Stimulated activated CD4-positive, alpha-beta T cell treated with anti-CD3 and anti-CD28 coated beads, Interleukin-4, amount 100 ng/mL, for 4 hours (primary cell): Measurements from ENCODE around the gene TMEM134.
A peak's percentile ranks its signal among the peaks of the same experiment; 100 is the strongest.
"Not testable (repeated sequence)": the region's sequence is repeated elsewhere in the genome, so short reads cannot be mapped to it uniquely, and the experiment has no call there.

Source experiments
- DNase-seq, 2 experiments: peaks; one replicate each; pipeline ENCODE4 v3.0.0-alpha.2; 2020

Gene TMEM134

GRCh38 chr11:67436459-67437081 is 32.5 kb downstream of the TMEM134 start:
- DNase-seq = peak; percentile 67 to 73

GRCh38 chr11:67435727-67436458 is 33.2 kb downstream of the TMEM134 start:
- no peak for DNase-seq

GRCh38 chr11:67435031-67435726 is 33.9 kb downstream of the TMEM134 start:
- no peak for DNase-seq

GRCh38 chr11:67434395-67434881 is 34.6 kb downstream of the TMEM134 start:
- no peak for DNase-seq

GRCh38 chr11:67433536-67434394 is 35.3 kb downstream of the TMEM134 start:
- DNase-seq = no peak

GRCh38 chr11:67432655-67433349 is 36.2 kb downstream of the TMEM134 start:
- DNase-seq = no peak

GRCh38 chr11:67431346-67432249 is 37.5 kb downstream of the TMEM134 start:
- DNase-seq = no peak

- DNase-seq = no peak
Observed at GRCh38 chr11:67429722-67430121, 39.3 kb downstream of the TMEM134 start.

GRCh38 chr11:67429038-67429668 is 39.9 kb downstream of the TMEM134 start:
- no peak for DNase-seq

- peak; percentile 98 to 99 for DNase-seq
Observed at GRCh38 chr11:67428052-67429001, 40.7 kb downstream of the TMEM134 start, which contains the start of gene RPS6KB2. Gene RPS6KB2 (plus strand): TSS chr11:67428494. CDS start chr11:67428546, 52 bp downstream.

- not testable (repeated sequence) for DNase-seq
Observed at GRCh38 chr11:67427364-67427859, 41.6 kb downstream of the TMEM134 start.

- no peak for DNase-seq
Observed at GRCh38 chr11:67423891-67424613, 45.0 kb downstream of the TMEM134 start.

- no peak for DNase-seq
Observed at GRCh38 chr11:67423466-67423865, 45.6 kb downstream of the TMEM134 start.

- DNase-seq = no peak
Observed at GRCh38 chr11:67422891-67423290, 46.2 kb downstream of the TMEM134 start.

- DNase-seq = no peak
Observed at GRCh38 chr11:67421430-67422031, 47.5 kb downstream of the TMEM134 start.

GRCh38 chr11:67420646-67421429 is 48.2 kb downstream of the TMEM134 start:
- DNase-seq = peak; percentile 97 to 100

GRCh38 chr11:67420147-67420645 is 48.9 kb downstream of the TMEM134 start:
- DNase-seq = no peak
